HUES48 (cell line): ENCODE results near the gene L3MBTL1.

Source experiments
- H3K27ac ChIP-seq: one replicate; pipeline ENCODE4 v1.7.0; 2013; ENCODE audit warnings: low read depth, low read length, inconsistent platforms
- H3K27me3 ChIP-seq: 2 replicates; pipeline ENCODE4 v1.6.1; 2013; ENCODE audit warnings: mild to moderate bottlenecking, low read length; ENCODE audit not compliant: control insufficient read depth, insufficient read depth
- H3K36me3 ChIP-seq: 2 replicates; pipeline ENCODE4 v1.6.1; 2013; ENCODE audit warnings: low read length; ENCODE audit not compliant: control insufficient read depth, insufficient read depth
- H3K4me1 ChIP-seq: 2 replicates; pipeline ENCODE4 v1.6.1; 2013; ENCODE audit warnings: mild to moderate bottlenecking, low read length; ENCODE audit not compliant: control insufficient read depth, insufficient read depth
- H3K4me3 ChIP-seq: 2 replicates; pipeline ENCODE4 v1.5.1; 2013; ENCODE audit warnings: mild to moderate bottlenecking, low read depth, low read length
- H3K9ac ChIP-seq: 2 replicates; pipeline ENCODE4 v1.6.1; 2013; ENCODE audit warnings: mild to moderate bottlenecking, low read depth, low read length, moderate library complexity
- H3K9me3 ChIP-seq: 2 replicates; pipeline ENCODE4 v1.6.1; 2013; ENCODE audit warnings: low read length; ENCODE audit not compliant: control insufficient read depth, insufficient read depth

Gene L3MBTL1

GRCh38 chr20:43507150-43508080, at the start of gene L3MBTL1:
L3MBTL1 (plus strand) TSS chr20:43507697; CDS start chr20:43513504, 5,807 bp downstream.
- no peaks in the 10 kb centered on the region for H3K36me3 ChIP-seq
- H3K9me3 ChIP-seq, result no peaks in the 10 kb centered on the region
- peak within 1 kb of the TSS; percentile 83 for H3K4me3 ChIP-seq
- H3K27me3 ChIP-seq, result peaks cover 16% of the 10 kb centered on the region
- peak within 1 kb of the TSS; percentile 43 for H3K9ac ChIP-seq
- 0 out of 2 replicates have a peak, but pooled peaks cover 3% of the 10 kb centered on the region for H3K4me1 ChIP-seq
- H3K27ac ChIP-seq, result no peak within 1 kb of the TSS

GRCh38 chr20:43458422-43458924, 49.0 kb upstream of the L3MBTL1 start:
- H3K9me3 ChIP-seq, result no peaks in the 10 kb centered on the region
- peak overlapping the region; percentile 99 for H3K27ac ChIP-seq
- peaks cover 47% of the 10 kb centered on the region for H3K36me3 ChIP-seq
- H3K9ac ChIP-seq, result peak overlapping the region; percentile 100
- no peaks in the 10 kb centered on the region for H3K27me3 ChIP-seq
- H3K4me1 ChIP-seq, result peaks cover 5% of the 10 kb centered on the region
- peak overlapping the region; percentile 98 for H3K4me3 ChIP-seq

DNA sequence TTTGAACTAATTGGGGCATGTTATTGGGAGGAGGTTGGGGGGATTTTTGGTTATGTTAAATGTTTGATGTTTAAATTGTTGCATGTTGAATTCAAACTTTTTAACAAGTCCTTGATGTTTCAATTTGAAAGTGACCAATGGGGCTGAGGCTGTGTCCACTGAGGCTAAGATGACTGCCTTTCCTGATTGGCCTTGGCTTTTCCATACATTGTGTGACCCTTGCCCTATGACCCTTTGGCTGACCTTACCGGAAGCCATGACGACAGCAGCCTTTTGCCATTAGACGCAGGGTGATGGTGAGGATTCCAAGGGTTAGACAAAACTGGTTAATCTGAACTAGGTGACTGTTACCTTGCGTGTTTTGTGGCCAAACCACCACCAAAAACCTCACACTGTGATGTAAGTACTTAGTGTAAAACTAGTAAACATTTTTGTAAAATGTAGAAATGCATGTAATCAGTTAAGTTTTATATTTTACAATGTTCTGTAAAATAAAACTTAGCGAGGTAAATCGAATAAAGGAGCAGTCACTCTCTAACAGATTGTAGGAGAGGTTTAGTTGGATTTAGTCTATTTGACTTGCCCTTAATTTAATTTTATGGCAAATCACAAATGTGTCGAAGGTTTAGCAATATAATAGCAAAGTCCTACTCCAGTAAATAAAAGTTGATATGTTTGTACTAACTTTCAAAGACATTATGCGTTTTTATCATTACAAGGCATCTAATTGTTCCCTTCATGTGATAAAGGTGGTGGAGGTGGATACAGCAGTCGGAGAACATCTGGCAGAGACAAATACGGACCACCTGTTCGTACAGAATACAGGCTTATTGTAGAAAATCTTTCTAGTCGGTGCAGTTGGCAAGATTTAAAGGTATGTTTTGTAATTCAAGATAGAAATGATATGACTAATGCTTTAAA, 48.2 kb upstream of the L3MBTL1 start:
- peak overlapping the region; percentile 98 for H3K4me3 ChIP-seq
- peaks cover 5% of the 10 kb centered on the region for H3K4me1 ChIP-seq
- H3K27me3 ChIP-seq, result no peaks in the 10 kb centered on the region
- H3K9ac ChIP-seq, result 0 out of 2 replicates have a peak overlapping the region, but pooled peaks have one; percentile 25
- H3K27ac ChIP-seq, result no peak overlapping the region
- peaks cover 55% of the 10 kb centered on the region for H3K36me3 ChIP-seq
- no peaks in the 10 kb centered on the region for H3K9me3 ChIP-seq

DNA sequence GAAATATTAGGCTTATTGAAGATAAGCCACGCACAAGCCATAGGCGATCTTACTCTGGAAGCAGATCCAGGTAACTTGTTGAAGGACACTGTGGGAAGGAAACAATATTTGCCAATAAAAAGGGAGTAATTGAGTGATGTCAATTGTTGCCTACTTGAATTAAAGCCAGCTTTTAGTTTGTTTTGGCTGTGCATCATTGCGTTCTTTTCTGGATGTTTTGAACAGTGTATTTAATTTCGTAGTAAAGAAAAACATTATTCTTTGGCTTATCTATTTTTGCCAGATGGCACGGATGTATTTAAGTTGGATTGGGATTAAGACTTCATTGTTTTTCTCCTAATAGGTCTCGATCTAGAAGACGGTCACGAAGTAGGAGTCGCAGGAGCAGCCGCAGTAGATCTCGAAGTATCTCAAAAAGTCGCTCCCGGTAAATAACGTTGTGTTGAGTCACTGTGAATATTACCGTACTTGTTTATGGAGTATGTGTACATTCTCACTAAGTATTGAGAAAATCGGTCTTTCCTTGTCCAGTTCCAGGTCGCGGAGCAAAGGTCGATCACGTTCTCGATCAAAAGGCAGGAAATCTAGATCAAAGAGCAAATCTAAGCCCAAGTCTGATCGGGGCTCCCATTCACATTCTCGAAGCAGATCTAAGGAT, 47.2 kb upstream of the L3MBTL1 start:
- Histone ChIP-seq H3K27me3 (no peaks in the 10 kb centered on the region), H3K4me1 (peaks cover 5% of the 10 kb centered on the region), H3K9me3 (no peaks in the 10 kb centered on the region), H3K27ac (no peak overlapping the region), H3K36me3 (peaks cover 64% of the 10 kb centered on the region), H3K4me3 (no peak overlapping the region), H3K9ac (no peak overlapping the region)

- Histone ChIP-seq H3K4me3 (no peak overlapping the region), H3K27ac (no peak overlapping the region), H3K9ac (no peak overlapping the region), H3K4me1 (peaks cover 5% of the 10 kb centered on the region), H3K36me3 (peaks cover 68% of the 10 kb centered on the region), H3K27me3 (no peaks in the 10 kb centered on the region), H3K9me3 (no peaks in the 10 kb centered on the region)
These were observed 46.7 kb upstream of the L3MBTL1 start for GRCh38 chr20:43460830-43461200.

- H3K9me3 ChIP-seq, result no peaks in the 10 kb centered on the region
- H3K4me1 ChIP-seq, result peaks cover 5% of the 10 kb centered on the region
- no peak overlapping the region for H3K27ac ChIP-seq
- H3K4me3 ChIP-seq, result no peak overlapping the region
- H3K9ac ChIP-seq, result no peak overlapping the region
- no peaks in the 10 kb centered on the region for H3K27me3 ChIP-seq
- H3K36me3 ChIP-seq, result peaks cover 69% of the 10 kb centered on the region
These were observed 45.4 kb upstream of the L3MBTL1 start for GRCh38 chr20:43461894-43462659.

GRCh38 chr20:43462660-43463526, 44.6 kb upstream of the L3MBTL1 start:
- H3K27ac ChIP-seq, result no peak overlapping the region
- H3K9me3 ChIP-seq, result no peaks in the 10 kb centered on the region
- no peak overlapping the region for H3K4me3 ChIP-seq
- H3K9ac ChIP-seq, result no peak overlapping the region
- peaks cover 5% of the 10 kb centered on the region for H3K4me1 ChIP-seq
- H3K36me3 ChIP-seq, result peaks cover 69% of the 10 kb centered on the region
- no peaks in the 10 kb centered on the region for H3K27me3 ChIP-seq

GRCh38 chr20:43463527-43464218, 43.8 kb upstream of the L3MBTL1 start:
- no peak overlapping the region for H3K27ac ChIP-seq
- H3K4me1 ChIP-seq, result peaks cover 5% of the 10 kb centered on the region
- no peaks in the 10 kb centered on the region for H3K9me3 ChIP-seq
- H3K9ac ChIP-seq, result no peak overlapping the region
- H3K4me3 ChIP-seq, result no peak overlapping the region
- no peaks in the 10 kb centered on the region for H3K27me3 ChIP-seq
- peaks cover 69% of the 10 kb centered on the region for H3K36me3 ChIP-seq

GRCh38 chr20:43464219-43464790, 43.2 kb upstream of the L3MBTL1 start:
- peaks cover 63% of the 10 kb centered on the region for H3K36me3 ChIP-seq
- H3K4me3 ChIP-seq, result no peak overlapping the region
- H3K27ac ChIP-seq, result no peak overlapping the region
- H3K9me3 ChIP-seq, result no peaks in the 10 kb centered on the region
- peaks cover under 1% of the 10 kb centered on the region for H3K4me1 ChIP-seq
- H3K27me3 ChIP-seq, result no peaks in the 10 kb centered on the region
- no peak overlapping the region for H3K9ac ChIP-seq
